Astrocyte (in vitro differentiated cells and primary cell): Measurements from ENCODE around the gene NR2F2.

ENCODE experiments used
- EZH2 ChIP-seq: IDR thresholded peaks from 2 replicates; pipeline ENCODE4 v1.6.1; 2012; ENCODE audit warnings: mild to moderate bottlenecking, low read length, inconsistent platforms; ENCODE audit not compliant: insufficient read depth
- TF ChIP-seq, protein P1 (sequence below): IDR thresholded peaks from 2 replicates; pipeline ENCODE4 v1.5.1; 2011; ENCODE audit warnings: low read depth, mild to moderate bottlenecking, inconsistent platforms, low read length, moderate library complexity; ENCODE audit not compliant: insufficient read depth

DNA sequence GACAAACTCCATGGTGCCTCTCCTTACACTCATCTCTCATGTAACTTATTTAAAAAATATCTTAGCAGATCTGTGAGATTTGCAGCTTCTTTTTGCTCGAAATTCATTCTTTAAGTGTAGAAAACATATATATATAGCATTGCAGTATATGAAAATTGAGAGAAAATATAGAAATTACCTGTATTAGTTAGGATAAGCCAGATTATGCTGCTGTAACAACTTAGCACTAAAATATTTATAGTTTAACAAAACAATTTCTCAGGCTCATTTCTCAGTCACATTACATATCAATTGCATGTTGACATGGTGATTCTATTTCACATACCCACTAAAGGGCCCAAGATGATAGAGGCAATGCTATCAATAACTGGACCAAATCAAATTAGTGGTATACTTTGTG lies 54.7 kb downstream of the NR2F2 start:
- TF ChIP-seq, protein P1, sequence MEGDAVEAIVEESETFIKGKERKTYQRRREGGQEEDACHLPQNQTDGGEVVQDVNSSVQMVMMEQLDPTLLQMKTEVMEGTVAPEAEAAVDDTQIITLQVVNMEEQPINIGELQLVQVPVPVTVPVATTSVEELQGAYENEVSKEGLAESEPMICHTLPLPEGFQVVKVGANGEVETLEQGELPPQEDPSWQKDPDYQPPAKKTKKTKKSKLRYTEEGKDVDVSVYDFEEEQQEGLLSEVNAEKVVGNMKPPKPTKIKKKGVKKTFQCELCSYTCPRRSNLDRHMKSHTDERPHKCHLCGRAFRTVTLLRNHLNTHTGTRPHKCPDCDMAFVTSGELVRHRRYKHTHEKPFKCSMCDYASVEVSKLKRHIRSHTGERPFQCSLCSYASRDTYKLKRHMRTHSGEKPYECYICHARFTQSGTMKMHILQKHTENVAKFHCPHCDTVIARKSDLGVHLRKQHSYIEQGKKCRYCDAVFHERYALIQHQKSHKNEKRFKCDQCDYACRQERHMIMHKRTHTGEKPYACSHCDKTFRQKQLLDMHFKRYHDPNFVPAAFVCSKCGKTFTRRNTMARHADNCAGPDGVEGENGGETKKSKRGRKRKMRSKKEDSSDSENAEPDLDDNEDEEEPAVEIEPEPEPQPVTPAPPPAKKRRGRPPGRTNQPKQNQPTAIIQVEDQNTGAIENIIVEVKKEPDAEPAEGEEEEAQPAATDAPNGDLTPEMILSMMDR, result no peak
- TF ChIP-seq EZH2, result no peak
